Lung (tissue), 12 donors: ENCODE data around the gene MB21D2. TPM values are rescaled to one million over a fixed set of nuclear protein-coding genes. Genes with fewer than 3 reads are reported as not detected.

Experiments used
- ATAC-seq: fragments of 200-7000 bp; cut with Tn5 transposase; one replicate; pipeline ENCODE4 v1.9.1; 2020; ENCODE audit warnings: moderate number of reproducible peaks; ENCODE audit not compliant: insufficient read depth, low FRiP score
- DNase-seq, 3 donors: peaks; one replicate each; pipeline ENCODE4 v3.0.0-alpha.2; 2013 to 2017
- H3K27ac ChIP-seq, 2 donors: one replicate each; pipeline ENCODE4 v1.5.1; 2013; ENCODE audit warnings: mild to moderate bottlenecking in 2 of 2, moderate library complexity in 2 of 2, control low read depth in 1 of 2, inconsistent platforms in 1 of 2, low read depth in 1 of 2, low read length in 1 of 2
- H3K27me3 ChIP-seq, 3 donors: one replicate each; pipeline ENCODE4 v1.5.1; 2013; ENCODE audit warnings: low read length in 2 of 3; ENCODE audit not compliant: control insufficient read depth in 3 of 3, insufficient read depth in 3 of 3
- H3K36me3 ChIP-seq, 4 donors: one replicate each; pipeline ENCODE4 v1.5.1; 2013; ENCODE audit warnings: low read length in 4 of 4, mild to moderate bottlenecking in 1 of 4, moderate library complexity in 1 of 4; ENCODE audit not compliant: control insufficient read depth in 4 of 4, insufficient read depth in 4 of 4
- H3K4me1 ChIP-seq, 5 donors: one replicate each; pipeline ENCODE4 v1.5.1; 2013; ENCODE audit warnings: low read length in 5 of 5, mild to moderate bottlenecking in 2 of 5, moderate library complexity in 1 of 5; ENCODE audit not compliant: control insufficient read depth in 5 of 5, insufficient read depth in 5 of 5
- H3K4me3 ChIP-seq: one replicate; pipeline ENCODE4 v1.5.1; 2013; ENCODE audit warnings: mild to moderate bottlenecking, control low read depth, moderate library complexity
- H3K9ac ChIP-seq, 2 donors: one replicate each; pipeline ENCODE4 v1.5.1; 2013; ENCODE audit warnings: low read length in 2 of 2, control low read depth in 1 of 2; ENCODE audit not compliant: insufficient read depth in 1 of 2
- H3K9me3 ChIP-seq, 4 donors: one replicate each; pipeline ENCODE4 v1.5.1; 2013; ENCODE audit warnings: low read length in 3 of 4, mild to moderate bottlenecking in 1 of 4, moderate library complexity in 1 of 4; ENCODE audit not compliant: control insufficient read depth in 4 of 4, insufficient read depth in 3 of 4
- WGBS, 2 donors: extraction: QIAGEN DNeasy Blood & Tissue Kit; methylation state at CpG; one replicate each; pipeline ENCODE4 v1.1.7; 2013; 5-methylcytosine and 5-hydroxymethylcytosine counted together
- polyA plus RNA-seq, 2 donors: library from polyadenylated mRNA; stranded (reverse); fragments of 200-250 nt; gene quantifications; one replicate each; pipeline ENCODE4 v1.2.1, GENCODE V29; 2013
- total RNA-seq, 2 donors: library from RNA; depleted of rRNA in 1 of 2; stranded (reverse); fragments of >200 nt in 1 of 2; gene quantifications; one replicate each; pipeline ENCODE4 v1.2.1, GENCODE V29; 2014 to 2021
- TF ChIP-seq, protein P1 (sequence below): IDR thresholded peaks from 2 replicates; pipeline ENCODE4 v1.5.1; 2012; ENCODE audit warnings: mild to moderate bottlenecking; ENCODE audit errors: control extremely low read depth, extremely low read depth
- donor health status: control.
- donor health status: control.
- donor health status: Bipolar disorder and iron deficiency.
- donor health status: healthy.
- donor health status: DM: yes; HTN: yes; CAD: no.

Gene MB21D2
- total and polyA plus RNA-seq, 4 donors, result 2.8 to 6.3 (median 4.6) TPM

DNA sequence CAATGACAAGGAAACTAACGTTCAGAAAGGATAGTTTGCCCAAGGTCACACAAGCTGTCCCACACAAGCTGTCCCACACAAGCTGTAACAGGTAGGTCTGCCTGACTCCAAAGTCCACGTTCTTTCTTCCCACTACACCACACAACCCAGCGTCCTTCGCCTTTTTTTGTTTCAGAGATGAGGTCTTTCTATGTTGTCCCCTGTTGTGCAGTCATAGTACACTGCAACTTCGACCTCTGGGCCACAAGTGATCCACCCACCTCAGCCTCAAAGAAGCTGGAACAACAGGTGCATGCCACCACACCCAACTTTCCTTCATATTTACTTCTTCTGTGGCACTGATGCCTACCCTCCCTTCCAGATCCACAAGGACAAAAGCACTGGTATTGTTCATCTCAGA is 21.4 kb downstream of the MB21D2 start:
- 86 to 88% methylated on average over 5 of the region's 5 CpGs for WGBS, 2 donors
- Histone ChIP-seq H3K4me3 (no peak overlapping the region), H3K36me3 (no peaks in the 10 kb centered on the region), H3K9me3 (no peaks in the 10 kb centered on the region), H3K27me3 (peaks cover 0 to 3% (median 0%) of the 10 kb centered on the region in 3 donors), H3K4me1 (peaks cover 0 to 12% (median 5%) of the 10 kb centered on the region in 5 donors), H3K9ac (no peak overlapping the region), H3K27ac (no peak overlapping the region)
- ATAC-seq (no peak), DNase-seq (no peak)
- TF ChIP-seq, protein P1, sequence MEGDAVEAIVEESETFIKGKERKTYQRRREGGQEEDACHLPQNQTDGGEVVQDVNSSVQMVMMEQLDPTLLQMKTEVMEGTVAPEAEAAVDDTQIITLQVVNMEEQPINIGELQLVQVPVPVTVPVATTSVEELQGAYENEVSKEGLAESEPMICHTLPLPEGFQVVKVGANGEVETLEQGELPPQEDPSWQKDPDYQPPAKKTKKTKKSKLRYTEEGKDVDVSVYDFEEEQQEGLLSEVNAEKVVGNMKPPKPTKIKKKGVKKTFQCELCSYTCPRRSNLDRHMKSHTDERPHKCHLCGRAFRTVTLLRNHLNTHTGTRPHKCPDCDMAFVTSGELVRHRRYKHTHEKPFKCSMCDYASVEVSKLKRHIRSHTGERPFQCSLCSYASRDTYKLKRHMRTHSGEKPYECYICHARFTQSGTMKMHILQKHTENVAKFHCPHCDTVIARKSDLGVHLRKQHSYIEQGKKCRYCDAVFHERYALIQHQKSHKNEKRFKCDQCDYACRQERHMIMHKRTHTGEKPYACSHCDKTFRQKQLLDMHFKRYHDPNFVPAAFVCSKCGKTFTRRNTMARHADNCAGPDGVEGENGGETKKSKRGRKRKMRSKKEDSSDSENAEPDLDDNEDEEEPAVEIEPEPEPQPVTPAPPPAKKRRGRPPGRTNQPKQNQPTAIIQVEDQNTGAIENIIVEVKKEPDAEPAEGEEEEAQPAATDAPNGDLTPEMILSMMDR, result no peak

DNA sequence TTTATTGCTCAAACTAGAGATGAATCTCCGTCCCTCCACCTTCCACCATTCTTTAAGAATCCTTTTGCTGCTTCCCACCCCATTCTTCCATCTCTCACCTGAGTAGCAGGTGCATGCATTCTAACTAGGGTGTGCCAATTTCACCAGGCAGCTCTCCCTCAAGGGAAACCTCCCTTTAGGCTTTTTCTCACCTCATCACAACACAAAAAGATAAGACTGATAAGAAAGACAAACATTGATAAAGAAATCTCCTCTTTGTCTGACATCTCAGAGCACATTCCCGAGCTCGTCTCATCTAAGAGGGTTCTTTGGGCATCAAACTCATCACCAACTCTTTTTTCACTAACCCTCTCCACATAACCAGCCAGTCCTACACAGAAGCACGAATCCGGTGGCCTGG is 23.0 kb downstream of the MB21D2 start:
- 70 to 71% methylated on average over 5 of the region's 5 CpGs for WGBS, 2 donors
- H3K27me3 ChIP-seq, result peaks cover 0 to 3% (median 0%) of the 10 kb centered on the region in 3 donors

DNA sequence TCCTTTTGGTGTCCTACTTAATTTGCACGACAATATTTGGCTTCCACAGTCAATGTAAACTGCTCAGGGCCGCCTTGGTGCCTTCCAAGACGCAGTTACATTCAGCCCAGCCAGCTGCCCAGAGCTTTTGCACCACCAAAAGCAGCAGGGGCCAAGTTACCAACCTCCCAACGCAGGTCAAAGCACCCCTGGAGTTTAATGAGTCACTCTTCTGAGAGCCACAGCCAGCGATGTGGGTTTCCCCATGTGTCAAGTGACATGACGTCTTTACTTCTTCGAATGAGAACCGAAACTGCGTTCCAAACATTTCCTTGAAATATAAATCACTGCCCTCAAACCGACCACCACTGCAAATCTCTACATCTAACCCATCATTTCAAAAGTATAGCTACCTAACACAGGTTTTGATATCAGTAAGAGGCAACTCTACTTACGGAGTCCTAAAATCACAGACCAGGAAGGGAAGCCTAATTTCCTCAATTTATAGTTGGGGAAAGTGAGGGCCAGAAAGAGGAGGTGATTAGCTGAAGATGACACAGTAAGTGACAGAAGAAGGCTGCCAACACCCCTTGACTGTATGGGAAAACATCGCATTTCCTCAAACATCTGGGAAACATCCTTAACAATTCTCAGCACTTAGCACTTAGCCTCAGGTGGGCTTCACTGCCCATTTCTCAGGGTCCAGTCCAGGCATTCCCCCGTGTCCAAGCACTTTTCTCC is 24.5 kb downstream of the MB21D2 start:
- no peaks in the 10 kb centered on the region for H3K9me3 ChIP-seq
- TF ChIP-seq, protein P1, result no peak
- H3K4me3 ChIP-seq, result no peak overlapping the region
- H3K27me3 ChIP-seq, result peaks cover 0 to 3% (median 0%) of the 10 kb centered on the region in 3 donors
- no peaks in the 10 kb centered on the region for H3K36me3 ChIP-seq
- peak overlapping the region in 1 of 2 donors; percentile 55 for H3K27ac ChIP-seq
- H3K4me1 ChIP-seq, result peaks cover 4 to 24% (median 14%) of the 10 kb centered on the region in 5 donors
- H3K9ac ChIP-seq, result peak overlapping the region in 1 of 2 donors; percentile 34
- ATAC-seq (peak; percentile 71), DNase-seq (peak; percentile 29 to 80 (median 73))
- 28 to 36% methylated on average over 13 of the region's 13 CpGs for WGBS, 2 donors

More for the DNA sequence above, 23.0 kb downstream of the MB21D2 start:
- TF ChIP-seq, protein P1, result no peak
- H3K9me3 ChIP-seq, result no peaks in the 10 kb centered on the region
- peaks cover 3 to 15% (median 5%) of the 10 kb centered on the region in 5 donors for H3K4me1 ChIP-seq
- H3K27ac ChIP-seq, result no peak overlapping the region
- DNase-seq (no peak), ATAC-seq (no peak)
- no peak overlapping the region for H3K4me3 ChIP-seq
- H3K36me3 ChIP-seq, result no peaks in the 10 kb centered on the region
- no peak overlapping the region for H3K9ac ChIP-seq
